Psoas muscle (tissue), 8 donors: ENCODE data around the gene CEP250. TPM values are rescaled to one million over a fixed set of nuclear protein-coding genes. Genes with fewer than 3 reads are reported as not detected.

Source experiments
- ATAC-seq, 4 donors: fragments of 200-7000 bp; cut with Tn5 transposase; one replicate each; pipeline ENCODE4 v1.9.1; 2020; ENCODE audit warnings: moderate library complexity in 3 of 4, mild to moderate bottlenecking in 2 of 4
- DNase-seq, 2 donors: peaks; one replicate each; pipeline ENCODE4 v3.0.0-alpha.2; 2020
- H3K27ac ChIP-seq: fragments of 200-600 bp; one replicate; pipeline ENCODE4 v1.8.0; 2022
- H3K27me3 ChIP-seq, 3 donors: fragments of 200-600 bp in 1 of 3; one replicate each; pipeline versions ENCODE4 v1.6.1 to v1.8.0; 2013 to 2022; ENCODE audit warnings: low read length in 2 of 3, mild to moderate bottlenecking in 2 of 3, moderate library complexity in 1 of 3; ENCODE audit not compliant: insufficient read depth in 3 of 3
- H3K36me3 ChIP-seq, 2 donors: fragments of 200-600 bp in 1 of 2; one replicate each; pipeline versions ENCODE4 v1.6.1 to v1.8.0; 2013 to 2022; ENCODE audit warnings: low read depth in 1 of 2, mild to moderate bottlenecking in 1 of 2, moderate library complexity in 1 of 2; ENCODE audit not compliant: insufficient read depth in 1 of 2
- H3K4me1 ChIP-seq: fragments of 200-600 bp; one replicate; pipeline ENCODE4 v1.8.0; 2022
- H3K4me3 ChIP-seq: fragments of 200-600 bp; one replicate; pipeline ENCODE4 v1.8.0; 2022; ENCODE audit warnings: mild to moderate bottlenecking
- H3K9me3 ChIP-seq: fragments of 200-600 bp; one replicate; pipeline ENCODE4 v1.8.0; 2022
- CTCF ChIP-seq: fragments of 200-600 bp; IDR thresholded peaks from one replicate; pipeline ENCODE4 v1.8.0; 2022; ENCODE audit warnings: antibody characterized with exemption
- WGBS, 3 donors: extraction: QIAGEN DNeasy Blood & Tissue Kit; methylation state at CpG; one replicate each; pipeline versions ENCODE4 v1.1.6 to v1.1.7; 2013; 5-methylcytosine and 5-hydroxymethylcytosine counted together
- intact Hi-C, 2 donors: fragments of 100-400 bp; cut with DNase I; formaldehyde crosslinking; loops; one replicate each; pipeline versions ENCODE4 v1.11.0 to v1.14.2; 2022
- polyA plus RNA-seq, 3 donors: library from polyadenylated mRNA; stranded (reverse); fragments of 200-250 nt; gene quantifications; one replicate each; pipeline ENCODE4 v1.2.3, GENCODE V29; 2013
- total RNA-seq, 4 donors: library from RNA; stranded (reverse); fragmentation: NEBNext Ultra II Directional in 2 of 4; extraction: Animal tissue kit (Norgen Biotek cat#: 25700) in 2 of 4; gene quantifications; one replicate each; pipeline versions ENCODE4 v1.2.1 to v1.2.4, GENCODE V29; 2021 to 2023
- donor health status: healthy with polysubstance abuse.
- donor health status: DM: no; HTN: no; CAD: no; lungs with moderate emphysema.
- donor health status: Bipolar disorder and iron deficiency.
- donor health status: healthy.
- donor health status: DM: yes; HTN: yes; CAD: no.
- donor health status: DM: no; HTN: no; CAD: no.
- donor health status: DM: no; HTN: no; CAD: no.
- donor health status: DM: yes; HTN: yes; CAD: no.

The CEP250 gene
- total and polyA plus RNA-seq, 7 donors, result 4.2 to 19.3 (median 17.0) TPM

GRCh38 chr20:35465976-35466375, 10.6 kb downstream of the CEP250 start:
- H3K9me3 ChIP-seq, result no peaks in the 10 kb centered on the region
- H3K4me1 ChIP-seq, result peaks cover 17% of the 10 kb centered on the region
- H3K27ac ChIP-seq, result peak overlapping the region; percentile 33
- WGBS, 3 donors, result 26 to 41% (median 35%) methylated on average over 6 of the region's 6 CpGs
- no peak overlapping the region for H3K4me3 ChIP-seq
- H3K27me3 ChIP-seq, result no peaks in the 10 kb centered on the region
- DNase-seq, result peak; percentile 59 to 69
- peaks cover 0 to 69% of the 10 kb centered on the region in 2 donors for H3K36me3 ChIP-seq
- no peak for TF ChIP-seq CTCF
- intact Hi-C loops, result no loop called here
- no peak for ATAC-seq

- TF ChIP-seq CTCF, result no peak
- Histone ChIP-seq H3K4me3 (no peak overlapping the region), H3K27me3 (no peaks in the 10 kb centered on the region), H3K4me1 (peaks cover 17% of the 10 kb centered on the region), H3K9me3 (no peaks in the 10 kb centered on the region), H3K27ac (peak overlapping the region; percentile 69), H3K36me3 (peaks cover 0 to 69% of the 10 kb centered on the region in 2 donors)
- DNase-seq (no peak), ATAC-seq (peak in 3 of 4 donors; percentile 3 to 13 (median 5))
- intact Hi-C loops, result no loop called here
- 52 to 84% (median 76%) methylated on average over 6 of the region's 6 CpGs for WGBS, 3 donors
Observed at GRCh38 chr20:35466856-35467255, 11.5 kb downstream of the CEP250 start.

- Histone ChIP-seq H3K27ac (peak overlapping the region; percentile 69), H3K4me1 (peaks cover 17% of the 10 kb centered on the region), H3K9me3 (no peaks in the 10 kb centered on the region), H3K36me3 (peaks cover 4 to 69% of the 10 kb centered on the region in 2 donors), H3K4me3 (peak overlapping the region; percentile 10), H3K27me3 (no peaks in the 10 kb centered on the region)
- TF ChIP-seq CTCF, result no peak
- peak; percentile 22 to 65 for DNase-seq
- intact Hi-C loops, result no loop called here
- WGBS, 3 donors, result 27 to 52% (median 34%) methylated on average over 9 of the region's 9 CpGs
- ATAC-seq, result peak; percentile 86 to 94 (median 90)
Observed at GRCh38 chr20:35467339-35468224, 12.2 kb downstream of the CEP250 start.

DNA sequence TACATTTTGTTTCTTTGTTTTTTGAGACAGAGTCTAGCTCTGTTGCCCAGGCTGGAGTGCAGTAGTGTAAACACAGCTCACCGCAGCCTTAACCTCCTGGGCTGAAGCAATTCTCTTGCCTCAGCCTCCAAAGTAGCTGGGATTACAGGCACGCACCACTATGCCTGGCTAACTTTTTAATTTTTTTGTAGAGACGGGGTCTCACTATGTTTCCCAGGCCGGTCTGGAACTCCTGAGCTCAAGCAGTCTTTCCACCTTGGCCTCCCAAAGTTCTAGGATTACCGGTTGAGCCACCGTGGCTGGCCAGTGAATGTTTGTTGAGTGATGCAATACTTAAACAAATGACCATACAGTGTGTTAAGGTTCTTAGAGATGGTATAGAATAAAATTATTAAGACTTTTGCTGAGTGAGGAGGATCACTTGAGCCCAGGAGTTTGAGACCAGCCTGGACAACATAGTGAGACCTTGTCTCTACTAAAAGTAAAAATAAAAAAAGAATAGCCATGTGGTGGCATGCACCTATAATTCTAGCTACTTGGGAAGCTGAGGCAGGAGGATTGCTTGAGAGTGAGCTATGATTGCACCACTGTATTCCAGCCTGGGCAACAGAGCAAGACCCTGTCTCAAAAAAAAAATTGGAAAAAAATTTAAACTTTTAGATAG, 13.4 kb downstream of the CEP250 start:
- Histone ChIP-seq H3K36me3 (peaks cover 10 to 71% of the 10 kb centered on the region in 2 donors), H3K27ac (peak overlapping the region; percentile 69), H3K27me3 (no peaks in the 10 kb centered on the region), H3K4me1 (peaks cover 17% of the 10 kb centered on the region), H3K9me3 (no peaks in the 10 kb centered on the region), H3K4me3 (no peak overlapping the region)
- intact Hi-C loops, result no loop called here
- no peak for TF ChIP-seq CTCF
- WGBS, 3 donors, result 46 to 57% (median 57%) methylated on average over 6 of the region's 6 CpGs
- DNase-seq (no peak), ATAC-seq (peak in 1 of 4 donors; percentile 39)
